ENCODE measurements around the gene TUFT1.

The TUFT1 gene

DNA sequence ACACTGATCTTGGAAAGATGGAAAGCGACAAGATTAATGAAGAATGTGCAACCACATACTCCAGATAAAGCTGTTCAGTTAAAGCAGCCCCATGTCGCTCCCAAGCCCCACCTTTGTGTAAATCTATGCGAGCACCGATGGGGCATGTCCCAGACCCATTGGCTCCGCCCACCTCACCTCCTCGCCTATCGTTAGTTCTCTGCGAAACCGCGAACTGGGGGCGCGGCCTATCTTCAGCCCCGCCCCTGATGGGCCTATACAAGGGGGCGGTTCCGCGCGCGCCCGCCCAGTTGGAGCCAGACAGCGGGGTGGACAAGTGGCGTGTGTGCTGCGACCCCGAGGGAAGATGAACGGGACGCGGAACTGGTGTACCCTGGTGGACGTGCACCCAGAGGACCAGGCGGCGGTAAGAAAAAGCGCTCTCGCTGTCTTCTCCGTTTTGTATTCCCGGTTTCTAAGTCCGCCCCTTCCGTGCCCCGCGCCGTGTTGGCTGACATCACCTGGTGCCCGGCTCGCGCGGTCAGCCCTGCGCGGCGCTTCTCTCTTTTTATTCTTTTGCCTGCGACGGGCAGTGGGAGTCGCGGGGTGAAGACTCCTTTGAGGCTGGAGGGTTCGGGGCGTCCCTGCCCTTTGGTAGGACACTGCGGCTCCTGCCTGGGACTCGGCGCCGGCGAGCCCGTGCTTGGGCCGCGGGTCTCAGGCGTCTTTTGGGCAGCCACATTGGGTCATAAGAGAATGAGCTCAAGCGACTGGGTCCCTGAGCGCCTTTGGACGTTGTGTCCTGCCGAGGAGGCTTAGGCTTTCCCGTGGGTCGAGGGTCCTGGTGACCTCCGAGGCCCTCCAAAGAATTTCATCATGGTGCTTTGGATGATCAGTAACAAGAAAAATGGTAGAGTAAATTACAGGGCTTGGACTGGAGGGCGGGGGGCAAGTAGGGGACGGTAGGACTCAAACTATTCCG is at the start of gene TUFT1:
TUFT1 (plus strand) TSS at position 289 of the 961 bp plus-strand sequence; CDS start at position 347, 58 bp downstream.
- peak; percentile 57 for DNase-seq (ENCODE audit: extremely low read depth, low read depth)
- TF ChIP-seq CTCF (IDR thresholded peaks at IDR 0.05; ENCODE audit: low read depth, low read length): no peak

DNA sequence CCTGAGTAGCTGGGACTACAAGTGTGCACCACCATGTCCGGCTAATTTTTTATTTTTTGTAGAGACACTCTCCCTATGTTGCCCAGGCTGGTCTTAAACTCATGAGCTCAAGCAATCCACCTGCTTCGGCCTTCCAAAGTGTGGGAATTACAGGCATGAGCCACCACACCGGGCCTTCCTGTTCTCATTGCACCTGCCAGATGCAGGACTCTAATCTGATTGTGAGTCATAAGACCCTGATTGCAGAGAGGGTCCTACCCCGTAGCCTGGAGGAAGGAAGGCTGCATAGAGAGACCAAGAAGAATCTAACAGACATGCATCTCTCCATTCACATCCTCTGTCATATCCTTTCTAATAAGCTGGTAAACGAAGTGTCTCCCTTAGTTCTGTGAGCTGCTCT is 48.5 kb upstream of the TUFT1 start:
- DNase-seq (ENCODE audit: extremely low read depth, low read depth): no peak

GRCh38 chr1:151492120-151492519 is 48.0 kb upstream of the TUFT1 start:
- TF ChIP-seq CTCF (IDR thresholded peaks at IDR 0.05; ENCODE audit: low read depth, low read length): no peak
- DNase-seq (ENCODE audit: extremely low read depth, low read depth): no peak

More for the DNA sequence above, 48.5 kb upstream of the TUFT1 start:
- no peak for TF ChIP-seq CTCF (IDR thresholded peaks at IDR 0.05; ENCODE audit: low read depth, low read length)

GRCh38 chr1:151493042-151493441 is 47.1 kb upstream of the TUFT1 start:
- DNase-seq (ENCODE audit: extremely low read depth, low read depth): no peak
- no peak for TF ChIP-seq CTCF (IDR thresholded peaks at IDR 0.05; ENCODE audit: low read depth, low read length)

- no peak for TF ChIP-seq CTCF (IDR thresholded peaks at IDR 0.05; ENCODE audit: low read depth, low read length)
- peak; percentile 8 for DNase-seq (ENCODE audit: extremely low read depth, low read depth)
These were observed 45.3 kb upstream of the TUFT1 start for GRCh38 chr1:151494741-151495281.

- TF ChIP-seq CTCF (IDR thresholded peaks at IDR 0.05; ENCODE audit: low read depth, low read length): no peak
- no peak for DNase-seq (ENCODE audit: extremely low read depth, low read depth)
These were observed 44.8 kb upstream of the TUFT1 start for GRCh38 chr1:151495316-151495715.

- TF ChIP-seq CTCF (IDR thresholded peaks at IDR 0.05; ENCODE audit: low read depth, low read length): no peak
- no peak for DNase-seq (ENCODE audit: extremely low read depth, low read depth)
These were observed 40.7 kb upstream of the TUFT1 start for GRCh38 chr1:151499365-151499764.

Measured in AG09319 (cell line).